K562 (cell line): ENCODE data around the gene BTBD3. TPM values are rescaled to one million over a fixed set of nuclear protein-coding genes. Genes with fewer than 3 reads are reported as not detected.

Source experiments
- ATAC-seq: fragments of 200-7000 bp; cut with Tn5 transposase; 3 replicates; pipeline ENCODE4 v1.9.1; 2020; ENCODE audit warnings: moderate library complexity
- BruUV-seq: library from RNA; stranded (reverse); fragments of 400-500 nt; replicated peaks from 2 replicates; lab custom pipeline; 2021; lab: Mats Ljungman, UMichigan
- CTCF ChIA-PET: fragments of 300-600 bp; formaldehyde crosslinking; extraction: SDS; loops from one replicate; lab custom pipeline; 2021; ENCODE audit warnings: low intra/inter-chr PET ratio; lab: Yijun Ruan, JAX
- POLR2A ChIA-PET: fragments of 300-600, 350-650 bp; sonication (Branson Sonifier 250); formaldehyde crosslinking; extraction: SDS; loops from one replicate; lab custom pipeline; 2021; ENCODE audit warnings: antibody characterized with exemption, inconsistent platforms; lab: Yijun Ruan, JAX
- DNase-seq, 4 experiments: peaks; one replicate each; pipeline versions ENCODE4 v3.0.0 to v3.0.0-alpha.2; 2011 to 2018; ENCODE audit warnings: low spot score in 3 of 4, mixed read lengths in 3 of 4; ENCODE audit errors: extremely low read depth in 1 of 4
- FAIRE-seq: peaks from 2 replicates; lab custom pipeline; 2011; peaks lifted over from hg19 to GRCh38; lab: Jason Lieb, UNC
- H2AFZ ChIP-seq: 2 replicates; pipeline ENCODE4 v1.6.0; 2011; ENCODE audit warnings: low read depth, low read length, control low read depth, inconsistent platforms
- H3K27ac ChIP-seq: fragments of 200-600 bp; 3 replicates; pipeline ENCODE4 v1.8.0; 2011; ENCODE audit warnings: low read depth, mild to moderate bottlenecking, control low read depth, inconsistent platforms, low read length, moderate library complexity, mixed read lengths; ENCODE audit errors: extremely low read depth
- H3K27me3 ChIP-seq, 2 experiments: fragments of 300-600 bp in 1 of 2; 2 replicates in 1 of 2; 3 replicates in 1 of 2; pipeline versions ENCODE4 v1.6.0 to v1.8.0; 2011; ENCODE audit warnings: inconsistent platforms in 2 of 2, low read length in 2 of 2, mild to moderate bottlenecking in 1 of 2, mixed read lengths in 1 of 2, moderate library complexity in 1 of 2; ENCODE audit not compliant: control insufficient read depth in 2 of 2, insufficient read depth in 2 of 2
- H3K36me3 ChIP-seq: fragments of 300-600 bp; 3 replicates; pipeline ENCODE4 v1.8.0; 2011; ENCODE audit warnings: mild to moderate bottlenecking, low read length, inconsistent platforms; ENCODE audit not compliant: control insufficient read depth, insufficient read depth
- H3K4me1 ChIP-seq, 2 experiments: fragments of 200-600 bp in 1 of 2; replicated peaks in 1 of 2; 2 replicates in 1 of 2; 3 replicates in 1 of 2; pipeline versions ENCODE4 v1.5.1 to v1.8.0; 2011; ENCODE audit warnings: inconsistent platforms in 2 of 2, low read length in 2 of 2, mild to moderate bottlenecking in 1 of 2, mixed read lengths in 1 of 2, moderate library complexity in 1 of 2; ENCODE audit not compliant: control insufficient read depth in 2 of 2, insufficient read depth in 2 of 2
- H3K4me2 ChIP-seq: 2 replicates; pipeline ENCODE4 v1.6.1; 2011; ENCODE audit warnings: low read length, control low read depth, inconsistent platforms, mixed read lengths; ENCODE audit not compliant: insufficient read depth
- H3K4me3 ChIP-seq: fragments of 200-600 bp; sonication (generic), shearing (Covaris generic); 2 replicates; pipeline ENCODE4 v1.5.1; 2016; ENCODE audit warnings: control low read depth, inconsistent platforms
- H3K79me2 ChIP-seq: fragments of 200-600 bp; 3 replicates; pipeline ENCODE4 v1.8.0; 2011; ENCODE audit warnings: low read length, inconsistent platforms; ENCODE audit not compliant: control insufficient read depth, insufficient read depth
- H3K9ac ChIP-seq, 2 experiments: 2 replicates each; pipeline versions ENCODE4 v1.6.0 to v1.6.1; 2011; ENCODE audit warnings: low read depth in 2 of 2, low read length in 2 of 2, control low read depth in 1 of 2, inconsistent platforms in 1 of 2, mild to moderate bottlenecking in 1 of 2, mixed read lengths in 1 of 2; ENCODE audit not compliant: insufficient read depth in 1 of 2
- H3K9me1 ChIP-seq: one replicate; pipeline ENCODE4 v1.6.0; 2011; ENCODE audit warnings: inconsistent platforms, mild to moderate bottlenecking, low read length, moderate library complexity; ENCODE audit not compliant: control insufficient read depth, insufficient read depth
- H3K9me3 ChIP-seq: replicated peaks from 2 replicates; pipeline ENCODE4 v1.5.1; 2011; ENCODE audit warnings: low read depth, low read length, inconsistent platforms; ENCODE audit not compliant: control insufficient read depth, insufficient read depth
- H4K20me1 ChIP-seq: replicated peaks from 2 replicates; pipeline ENCODE4 v1.6.1; 2011; ENCODE audit warnings: low read length, inconsistent platforms, mixed read lengths; ENCODE audit not compliant: control insufficient read depth, insufficient read depth
- BCOR ChIP-seq: fragments of 450-650 bp; IDR thresholded peaks from 2 replicates; pipeline ENCODE4 v1.6.1; 2016
- CREB1 ChIP-seq, 2 experiments: sonication (generic) in 1 of 2; formaldehyde crosslinking in 1 of 2; IDR thresholded peaks; 2 replicates each; pipeline versions ENCODE4 v1.6.1 to v1.8.0; 2012 to 2022; ENCODE audit warnings: inconsistent platforms in 1 of 2, mild to moderate bottlenecking in 1 of 2, missing genetic modification reagents in 1 of 2, moderate library complexity in 1 of 2
- ELF2 ChIP-seq: fragments of 250-450 bp; sonication (Bioruptor Pico); IDR thresholded peaks from 2 replicates; pipeline ENCODE4 v1.5.0; 2021; ENCODE audit warnings: mild to moderate bottlenecking
- NR2F6 ChIP-seq: fragments of 450-650 bp; formaldehyde crosslinking; IDR thresholded peaks from 2 replicates; pipeline ENCODE4 v1.4.0; 2020; ENCODE audit warnings: mild to moderate bottlenecking
- PHB ChIP-seq: fragments of 250-450 bp; sonication (Bioruptor Pico); IDR thresholded peaks from 2 replicates; pipeline ENCODE4 v1.5.0; 2021
- RBM39 ChIP-seq: fragments of 200-400 bp; formaldehyde crosslinking; optimal IDR thresholded peaks from 2 replicates; pipeline ENCODE3; 2018; ENCODE audit warnings: low read depth, low read length
- RNF2 ChIP-seq: sonication (generic); IDR thresholded peaks from 2 replicates; pipeline ENCODE4 v1.6.1; 2016
- SIN3A ChIP-seq, 2 experiments: fragments of 150-350 bp in 1 of 2; IDR thresholded peaks; 2 replicates each; pipeline ENCODE4 v1.6.1; 2011 to 2016; ENCODE audit warnings: borderline replicate concordance in 2 of 2, low read depth in 2 of 2, low read length in 2 of 2, mild to moderate bottlenecking in 2 of 2, moderate library complexity in 2 of 2; ENCODE audit not compliant: control insufficient read depth in 1 of 2
- SMAD2 ChIP-seq: fragments of 150-350 bp; IDR thresholded peaks from 2 replicates; pipeline ENCODE4 v1.6.1; 2014; ENCODE audit warnings: low read depth, mild to moderate bottlenecking, low read length
- SMC3 ChIP-seq: conservative IDR thresholded peaks from 2 replicates; pipeline ENCODE4 v1.6.1; 2011; ENCODE audit warnings: low read depth, low read length, improper control_type of control experiment; ENCODE audit not compliant: insufficient read depth
- ZC3H11A ChIP-seq: IDR thresholded peaks from 2 replicates; pipeline ENCODE4 v1.6.1; 2012; ENCODE audit warnings: low read depth, low read length, improper control_type of control experiment
- ZKSCAN8 ChIP-seq: fragments of 200-800 bp; sonication (Bioruptor generic); IDR thresholded peaks from 2 replicates; pipeline ENCODE4 v1.6.1; 2016; ENCODE audit warnings: missing genetic modification characterization, missing compliant biosample characterization
- ZNF174 ChIP-seq: fragments of 250-450 bp; sonication (Bioruptor Pico); IDR thresholded peaks from 2 replicates; pipeline ENCODE4 v1.4.0; 2020; ENCODE audit warnings: mild to moderate bottlenecking
- ZNF830 ChIP-seq: fragments of 250-450 bp; sonication (Bioruptor Pico); IDR thresholded peaks from 2 replicates; pipeline ENCODE4 v1.5.0; 2021; ENCODE audit warnings: mild to moderate bottlenecking
- WGBS: fragments of 100-300 bp; shearing (Covaris generic); methylation state at CpG from one replicate; pipeline ENCODE4 v1.1.6; 2016; ENCODE audit warnings: low coverage, mixed read lengths; ENCODE audit not compliant: insufficient coverage; ENCODE audit errors: missing lambda C conversion rate; 5-methylcytosine and 5-hydroxymethylcytosine counted together
- in situ Hi-C: fragments of 300-500 bp; cut with MboI; formaldehyde crosslinking; loops from 4 replicates; pipeline ENCODE4 v1.15.0; 2018; ENCODE audit warnings: inconsistent platforms, mixed read lengths
- intact Hi-C: fragments of 100-400 bp; cut with micrococcal nuclease; formaldehyde crosslinking; loops from 2 replicates; pipeline ENCODE4 v1.14.2; 2022
- polyA plus RNA-seq, 8 experiments: library from polyadenylated mRNA; depleted of rRNA in 4 of 8; stranded (reverse) in 5 of 8; unstranded in 3 of 8; fragments of >200 nt; fragmentation: Nextera tagmentation in 2 of 8; fragmentation: Illumina TruSeq in 1 of 8; extraction: Ambion mirVana in 2 of 8; extraction: Trizol in 1 of 8; gene quantifications; 2 replicates each; pipeline versions ENCODE4 v1.2.1 to v1.2.3, GENCODE V29; 2011 to 2014; ENCODE audit warnings: inconsistent platforms in 1 of 8, missing spikeins in 1 of 8
- total RNA-seq, 7 experiments: library from RNA; depleted of rRNA in 6 of 7; stranded (reverse); fragments of >200 nt in 6 of 7; fragmentation: Illumina TruSeq in 2 of 7; extraction: Trizol in 2 of 7; gene quantifications; 2 replicates each; pipeline versions ENCODE4 v1.2.1 to v1.2.3, GENCODE V29; 2011 to 2021; ENCODE audit warnings: low replicate concordance in 1 of 7
- TF ChIP-seq, protein P1 (sequence below): sonication (generic); formaldehyde crosslinking; IDR thresholded peaks from 2 replicates; pipeline ENCODE4 v1.8.0; 2022; ENCODE audit warnings: missing genetic modification reagents, mild to moderate bottlenecking, moderate library complexity, borderline replicate concordance
- TF ChIP-seq, protein P2 (sequence below): fragments of 450-650 bp; formaldehyde crosslinking; IDR thresholded peaks from 2 replicates; pipeline ENCODE4 v1.4.0; 2022; ENCODE audit warnings: mild to moderate bottlenecking, moderate library complexity
- TF ChIP-seq, protein P3 (sequence below): fragments of 450-650 bp; formaldehyde crosslinking; IDR thresholded peaks from 2 replicates; pipeline ENCODE4 v1.4.0; 2022; ENCODE audit warnings: missing genetic modification characterization
- TF ChIP-seq, protein P4 (sequence below): IDR thresholded peaks from 3 replicates; pipeline ENCODE4 v1.6.1; 2011; ENCODE audit warnings: borderline replicate concordance, mild to moderate bottlenecking; ENCODE audit not compliant: insufficient read length, insufficient read depth
- TF ChIP-seq, protein P5 (sequence below): sonication (generic); IDR thresholded peaks from 2 replicates; pipeline ENCODE4 v1.6.1; 2016

BTBD3 gene
- total and polyA plus RNA-seq, 9 of the 15 experiments (the other 6 are each of a cell fraction or from before 2014, with no cell fraction given): 1.8 to 11.4 (median 6.4) TPM

DNA sequence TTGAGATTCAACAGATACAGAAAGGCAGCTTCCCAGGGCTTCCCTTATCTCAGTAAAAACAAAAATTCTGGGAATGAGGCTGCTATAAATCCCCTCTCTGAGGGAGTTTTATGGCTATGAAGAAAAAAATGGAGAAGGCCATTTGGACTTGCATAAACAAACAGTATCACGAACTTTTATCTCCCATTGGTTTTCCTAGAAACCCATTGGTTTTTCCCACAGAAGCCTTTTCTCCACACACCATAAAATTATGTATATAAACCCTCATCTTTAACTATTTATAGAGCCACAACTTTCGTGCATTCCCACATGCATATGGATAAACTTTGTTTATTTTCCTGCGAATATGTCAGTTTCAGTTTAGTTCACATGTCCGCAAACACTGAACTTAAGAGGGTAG is 36.2 kb upstream of the BTBD3 start:
- DNase-seq: no peak
- BruUV-seq: no TSS peak
- H3K27ac ChIP-seq: no peak overlapping the region
- ATAC-seq: no peak
- H3K4me2 ChIP-seq: no peak overlapping the region
- CTCF ChIA-PET: no interaction called here
- WGBS: 4% methylated on average over 4 of the region's 4 CpGs
- intact Hi-C loops (no loop called here), in situ Hi-C loops (no loop called here)
- no peaks in the 10 kb centered on the region for H3K4me1 ChIP-seq
- H3K79me2 ChIP-seq: no peaks in the 10 kb centered on the region
- H3K27me3 ChIP-seq: no peaks in the 10 kb centered on the region
- H3K36me3 ChIP-seq: no peaks in the 10 kb centered on the region
- no peak for FAIRE-seq
- TF ChIP-seq, protein P1, sequence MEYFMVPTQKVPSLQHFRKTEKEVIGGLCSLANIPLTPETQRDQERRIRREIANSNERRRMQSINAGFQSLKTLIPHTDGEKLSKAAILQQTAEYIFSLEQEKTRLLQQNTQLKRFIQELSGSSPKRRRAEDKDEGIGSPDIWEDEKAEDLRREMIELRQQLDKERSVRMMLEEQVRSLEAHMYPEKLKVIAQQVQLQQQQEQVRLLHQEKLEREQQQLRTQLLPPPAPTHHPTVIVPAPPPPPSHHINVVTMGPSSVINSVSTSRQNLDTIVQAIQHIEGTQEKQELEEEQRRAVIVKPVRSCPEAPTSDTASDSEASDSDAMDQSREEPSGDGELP (CRISPR knock-in tag): no peak
- TF ChIP-seq RNF2: no peak
- TF ChIP-seq, protein P2, sequence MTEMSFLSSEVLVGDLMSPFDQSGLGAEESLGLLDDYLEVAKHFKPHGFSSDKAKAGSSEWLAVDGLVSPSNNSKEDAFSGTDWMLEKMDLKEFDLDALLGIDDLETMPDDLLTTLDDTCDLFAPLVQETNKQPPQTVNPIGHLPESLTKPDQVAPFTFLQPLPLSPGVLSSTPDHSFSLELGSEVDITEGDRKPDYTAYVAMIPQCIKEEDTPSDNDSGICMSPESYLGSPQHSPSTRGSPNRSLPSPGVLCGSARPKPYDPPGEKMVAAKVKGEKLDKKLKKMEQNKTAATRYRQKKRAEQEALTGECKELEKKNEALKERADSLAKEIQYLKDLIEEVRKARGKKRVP: no peak
- TF ChIP-seq BCOR: no peak
- TF ChIP-seq NR2F6: no peak
- TF ChIP-seq SMAD2: no peak
- TF ChIP-seq ZC3H11A: no peak
- no peak for TF ChIP-seq SIN3A (IDR thresholded peaks at IDR 0.05; ENCODE audit: borderline replicate concordance in 2 of 2, control insufficient read depth in 1 of 2, low read depth in 2 of 2, low read length in 2 of 2)
- TF ChIP-seq, protein P3, sequence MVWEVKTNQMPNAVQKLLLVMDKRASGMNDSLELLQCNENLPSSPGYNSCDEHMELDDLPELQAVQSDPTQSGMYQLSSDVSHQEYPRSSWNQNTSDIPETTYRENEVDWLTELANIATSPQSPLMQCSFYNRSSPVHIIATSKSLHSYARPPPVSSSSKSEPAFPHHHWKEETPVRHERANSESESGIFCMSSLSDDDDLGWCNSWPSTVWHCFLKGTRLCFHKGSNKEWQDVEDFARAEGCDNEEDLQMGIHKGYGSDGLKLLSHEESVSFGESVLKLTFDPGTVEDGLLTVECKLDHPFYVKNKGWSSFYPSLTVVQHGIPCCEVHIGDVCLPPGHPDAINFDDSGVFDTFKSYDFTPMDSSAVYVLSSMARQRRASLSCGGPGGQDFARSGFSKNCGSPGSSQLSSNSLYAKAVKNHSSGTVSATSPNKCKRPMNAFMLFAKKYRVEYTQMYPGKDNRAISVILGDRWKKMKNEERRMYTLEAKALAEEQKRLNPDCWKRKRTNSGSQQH: no peak
- TF ChIP-seq ZKSCAN8 (CRISPR knock-in tag): no peak
- no peak for TF ChIP-seq RBM39
- no peak for TF ChIP-seq ZNF174 (CRISPR knock-in tag)
- no peak for TF ChIP-seq ELF2
- TF ChIP-seq, protein P4, sequence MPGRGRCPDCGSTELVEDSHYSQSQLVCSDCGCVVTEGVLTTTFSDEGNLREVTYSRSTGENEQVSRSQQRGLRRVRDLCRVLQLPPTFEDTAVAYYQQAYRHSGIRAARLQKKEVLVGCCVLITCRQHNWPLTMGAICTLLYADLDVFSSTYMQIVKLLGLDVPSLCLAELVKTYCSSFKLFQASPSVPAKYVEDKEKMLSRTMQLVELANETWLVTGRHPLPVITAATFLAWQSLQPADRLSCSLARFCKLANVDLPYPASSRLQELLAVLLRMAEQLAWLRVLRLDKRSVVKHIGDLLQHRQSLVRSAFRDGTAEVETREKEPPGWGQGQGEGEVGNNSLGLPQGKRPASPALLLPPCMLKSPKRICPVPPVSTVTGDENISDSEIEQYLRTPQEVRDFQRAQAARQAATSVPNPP: no peak
- TF ChIP-seq CREB1 (IDR thresholded peaks at IDR 0.05): no peak
- TF ChIP-seq CREB1 (CRISPR knock-in tag; IDR thresholded peaks at IDR 0.05): no peak
- TF ChIP-seq PHB (CRISPR knock-in tag): no peak
- TF ChIP-seq, protein P5, sequence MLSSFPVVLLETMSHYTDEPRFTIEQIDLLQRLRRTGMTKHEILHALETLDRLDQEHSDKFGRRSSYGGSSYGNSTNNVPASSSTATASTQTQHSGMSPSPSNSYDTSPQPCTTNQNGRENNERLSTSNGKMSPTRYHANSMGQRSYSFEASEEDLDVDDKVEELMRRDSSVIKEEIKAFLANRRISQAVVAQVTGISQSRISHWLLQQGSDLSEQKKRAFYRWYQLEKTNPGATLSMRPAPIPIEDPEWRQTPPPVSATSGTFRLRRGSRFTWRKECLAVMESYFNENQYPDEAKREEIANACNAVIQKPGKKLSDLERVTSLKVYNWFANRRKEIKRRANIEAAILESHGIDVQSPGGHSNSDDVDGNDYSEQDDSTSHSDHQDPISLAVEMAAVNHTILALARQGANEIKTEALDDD: no peak
- no peak for TF ChIP-seq ZNF830 (CRISPR knock-in tag)
- no peak for TF ChIP-seq SMC3
- H3K9ac ChIP-seq: no peak overlapping the region
- no peaks in the 10 kb centered on the region for H3K9me3 ChIP-seq
- H3K4me3 ChIP-seq: no peak overlapping the region
- POLR2A ChIA-PET: no interaction called here
- no peaks in the 10 kb centered on the region for H4K20me1 ChIP-seq
- H2AFZ ChIP-seq: no peak overlapping the region
- no peaks in the 10 kb centered on the region for H3K9me1 ChIP-seq
